GM12801 (cell line): ENCODE results near the gene PDE9A.

Source experiments
- CTCF ChIP-seq: IDR thresholded peaks from one replicate; pipeline ENCODE4 v1.5.1; 2011; ENCODE audit warnings: control low read depth; ENCODE audit not compliant: insufficient read length; ENCODE audit errors: extremely low read depth

PDE9A gene

DNA sequence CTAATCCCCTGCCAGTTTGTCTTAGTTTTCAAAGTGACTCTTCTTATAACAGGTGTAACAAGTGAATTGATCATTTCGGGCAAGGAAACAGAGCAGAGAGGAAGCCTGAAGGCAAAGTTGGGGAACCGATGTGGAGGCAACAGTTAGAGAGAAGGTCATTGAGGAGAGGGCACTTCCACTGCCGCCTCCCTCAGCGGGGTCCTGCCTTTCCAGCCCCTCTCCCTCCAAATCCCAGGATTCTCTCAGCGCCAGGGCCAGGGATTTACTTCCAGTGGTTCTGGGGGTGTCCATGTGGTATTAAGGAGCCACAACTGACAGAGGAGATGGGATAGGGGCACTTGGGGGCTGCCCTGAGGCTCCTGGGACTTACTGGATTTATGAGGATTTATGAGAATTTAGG, 39.7 kb upstream of the PDE9A start:
- no peak for TF ChIP-seq CTCF

- no peak for TF ChIP-seq CTCF
Observed at GRCh38 chr21:42614396-42614795, 39.0 kb upstream of the PDE9A start.

- no peak for TF ChIP-seq CTCF
Observed at GRCh38 chr21:42614811-42615351, 38.5 kb upstream of the PDE9A start.

GRCh38 chr21:42615924-42616323, 37.5 kb upstream of the PDE9A start:
- no peak for TF ChIP-seq CTCF

DNA sequence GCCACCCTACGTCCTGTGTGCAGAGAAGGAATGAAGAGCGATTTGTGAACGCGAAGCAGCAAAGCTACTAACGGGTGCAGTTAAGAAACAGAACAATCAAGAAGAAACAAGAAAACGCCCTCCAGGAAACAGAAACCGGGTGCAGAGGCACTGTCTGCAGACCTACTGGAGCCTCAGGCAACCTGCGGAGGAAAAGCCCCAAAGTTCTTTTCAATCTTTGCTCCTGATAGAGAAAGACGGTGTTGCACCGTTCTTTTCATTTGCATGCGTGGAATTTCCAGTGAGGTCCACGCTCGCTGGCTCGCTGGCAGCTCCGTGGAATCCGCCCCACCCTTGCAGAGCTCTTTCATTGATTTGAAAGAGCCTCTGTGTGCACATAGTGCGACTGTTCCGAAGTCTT, 37.0 kb upstream of the PDE9A start:
- TF ChIP-seq CTCF, result no peak

- TF ChIP-seq CTCF, result no peak
Observed at GRCh38 chr21:42616941-42617340, 36.5 kb upstream of the PDE9A start.

DNA sequence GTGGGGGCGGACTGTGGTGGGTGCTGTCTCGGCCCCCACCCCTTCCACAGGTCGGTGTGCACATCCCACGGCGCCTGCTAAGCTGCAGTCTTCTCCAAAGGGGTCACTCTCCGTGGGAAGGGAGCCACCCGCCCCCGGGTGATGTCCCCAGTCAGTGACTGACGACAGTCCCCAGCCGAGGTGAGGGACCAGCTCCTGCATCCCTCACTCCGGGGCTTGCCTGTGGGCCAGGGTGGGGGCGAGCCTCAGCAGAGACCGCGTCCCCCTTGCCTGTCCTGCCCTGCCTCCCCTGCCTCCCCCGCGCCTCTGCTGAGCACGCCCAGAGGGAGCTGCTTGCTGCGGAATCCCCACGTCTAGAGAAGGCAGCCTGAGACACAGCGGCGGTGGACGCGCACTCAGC, 35.9 kb upstream of the PDE9A start:
- TF ChIP-seq CTCF, result no peak

GRCh38 chr21:42618707-42619102, 34.7 kb upstream of the PDE9A start:
- no peak for TF ChIP-seq CTCF
